ENCODE measurements around the gene LAMC1.
"Not testable (repeated sequence)": the region's sequence is repeated elsewhere in the genome, so short reads cannot be mapped to it uniquely, and the experiment has no call there.

Gene LAMC1

GRCh38 chr1:183114441-183114840 lies 91.2 kb downstream of the LAMC1 start:
- DNase-seq, result no peak

- no peak for DNase-seq
Observed at GRCh38 chr1:183116416-183116815, 93.2 kb downstream of the LAMC1 start.

GRCh38 chr1:183121609-183122008 lies 98.4 kb downstream of the LAMC1 start:
- no peak for DNase-seq

- peak; percentile 18 for DNase-seq
Observed at GRCh38 chr1:183124259-183124658, 101.0 kb downstream of the LAMC1 start.

- no peak for DNase-seq
Observed at GRCh38 chr1:183125279-183125999, 102.2 kb downstream of the LAMC1 start.

- no peak for DNase-seq
Observed at GRCh38 chr1:183126000-183126366, 102.8 kb downstream of the LAMC1 start.

GRCh38 chr1:183126528-183126927 lies 103.3 kb downstream of the LAMC1 start:
- DNase-seq, result no peak

- DNase-seq, result no peak
Observed at GRCh38 chr1:183129921-183130690, 106.9 kb downstream of the LAMC1 start.

- no peak for DNase-seq
Observed at GRCh38 chr1:183131166-183131565, 107.9 kb downstream of the LAMC1 start.

GRCh38 chr1:183135336-183135735 lies 112.1 kb downstream of the LAMC1 start:
- DNase-seq, result no peak

- DNase-seq, result no peak
Observed at GRCh38 chr1:183137782-183138181, 114.6 kb downstream of the LAMC1 start.

GRCh38 chr1:183138301-183138700 lies 115.1 kb downstream of the LAMC1 start:
- DNase-seq, result no peak

- DNase-seq, result peak; percentile 72
Observed at GRCh38 chr1:183139281-183139942, 116.2 kb downstream of the LAMC1 start.

GRCh38 chr1:183140633-183141032 lies 117.4 kb downstream of the LAMC1 start:
- no peak for DNase-seq

- DNase-seq, result no peak
Observed at GRCh38 chr1:183142171-183142570, 119.0 kb downstream of the LAMC1 start.

- DNase-seq, result no peak
Observed at GRCh38 chr1:183143576-183144315, 120.5 kb downstream of the LAMC1 start.

- no peak for DNase-seq
Observed at GRCh38 chr1:183144752-183145151, 121.5 kb downstream of the LAMC1 start.

- no peak for DNase-seq
Observed at GRCh38 chr1:183147735-183148134, 124.5 kb downstream of the LAMC1 start.

GRCh38 chr1:183148599-183148998 lies 125.4 kb downstream of the LAMC1 start:
- DNase-seq, result peak; percentile 84

- DNase-seq, result no peak
Observed at GRCh38 chr1:183149273-183149672, 126.1 kb downstream of the LAMC1 start.

- DNase-seq, result not testable (repeated sequence)
Observed at GRCh38 chr1:183150032-183150431, 126.8 kb downstream of the LAMC1 start.

- DNase-seq, result no peak
Observed at GRCh38 chr1:183150445-183150844, 127.2 kb downstream of the LAMC1 start.

GRCh38 chr1:183152180-183152579 lies 129.0 kb downstream of the LAMC1 start:
- no peak for DNase-seq
